ENCODE measurements around the gene GOLGA6L10. TPM values are rescaled to one million over a fixed set of nuclear protein-coding genes. Genes with fewer than 3 reads are reported as not detected.
"Not testable (repeated sequence)": the region's sequence is repeated elsewhere in the genome, so short reads cannot be mapped to it uniquely, and the experiment has no call there.

Gene GOLGA6L10
- total and polyA plus RNA-seq, 7 experiments from 2014 or later, result 0.04 to 3.8 (median 1.0) TPM

DNA sequence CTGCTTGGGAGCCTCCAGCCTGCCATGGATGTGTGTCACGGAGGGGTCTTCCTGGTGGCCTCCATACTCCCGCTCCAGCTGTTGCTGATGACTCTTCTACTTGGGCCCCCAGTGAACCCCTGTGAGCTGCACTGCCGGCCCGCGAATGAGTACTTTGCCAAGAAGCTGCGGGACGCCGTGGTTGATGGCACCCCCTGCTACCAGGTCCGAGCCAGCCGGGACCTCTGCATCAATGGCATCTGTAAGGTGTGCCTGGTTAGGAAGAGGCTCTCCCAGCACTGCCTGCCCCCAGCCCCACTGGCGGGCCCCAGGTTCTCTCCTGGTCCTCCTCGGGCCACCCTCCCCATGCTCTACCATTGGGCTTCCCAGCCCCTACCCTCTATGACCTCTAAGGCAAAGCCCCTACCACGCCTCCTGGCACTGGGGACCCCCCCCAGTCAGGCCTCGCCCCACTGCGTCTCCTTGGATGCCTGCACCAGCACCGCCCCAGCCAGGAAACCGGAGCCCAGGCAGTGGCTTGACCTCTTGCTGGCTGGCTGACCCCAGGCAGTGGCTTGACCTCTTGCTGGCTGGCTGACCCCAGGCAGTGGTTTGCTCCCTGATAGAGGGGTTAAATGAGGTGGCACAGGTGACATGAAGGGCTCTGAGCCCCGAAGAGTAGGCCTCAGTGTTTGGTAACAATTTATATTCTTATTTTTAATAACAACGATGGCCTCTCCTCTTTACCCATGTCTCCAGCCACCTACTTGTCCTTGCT lies 29.6 kb downstream of the GOLGA6L10 start:
- H3K4me3 ChIP-seq (ENCODE audit: low read length); H3K27me3 ChIP-seq (ENCODE audit: control insufficient read depth in 2 of 2, insufficient read depth in 2 of 2, low read length in 2 of 2); H3K4me1 Mint-ChIP-seq; H3K27ac Mint-ChIP-seq; DNase-seq; H3K4me3 Mint-ChIP-seq; CTCF ChIA-PET; H3K9me3 ChIP-seq (ENCODE audit: control insufficient read depth in 2 of 3, low read length in 3 of 3); ATAC-seq; H3K4me1 ChIP-seq (ENCODE audit: control insufficient read depth in 2 of 2, insufficient read depth in 2 of 2, low read length in 2 of 2); H3K27me3 Mint-ChIP-seq; intact Hi-C loops (cut with micrococcal nuclease); H3K27ac ChIP-seq (ENCODE audit: low read depth, low read length); POLR2A ChIA-PET; H3K36me3 Mint-ChIP-seq; H3K9me3 Mint-ChIP-seq; H3K36me3 ChIP-seq (ENCODE audit: control insufficient read depth in 2 of 3, insufficient read depth in 3 of 3, low read length in 3 of 3): not testable (repeated sequence)

DNA sequence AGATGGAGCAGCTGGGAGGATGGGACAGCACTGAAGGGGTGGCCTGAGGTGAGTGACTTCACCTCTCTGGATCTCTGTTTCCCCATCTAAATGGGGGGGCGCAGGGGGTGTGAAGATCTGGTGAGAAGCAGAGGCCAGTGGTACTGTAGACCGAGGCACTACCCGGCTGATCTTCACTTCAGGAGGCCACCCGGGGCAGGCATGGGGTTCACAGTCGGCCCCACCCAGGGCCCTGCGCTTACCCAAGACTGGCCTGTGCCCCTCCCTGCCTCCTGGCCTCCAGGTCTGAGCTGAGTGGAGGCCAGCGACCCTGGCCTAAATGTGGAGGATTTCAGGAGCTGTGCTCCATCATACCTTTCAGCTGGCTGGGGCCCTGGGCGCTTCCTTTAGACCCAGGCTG lies 31.0 kb downstream of the GOLGA6L10 start:
- peak; percentile 22 for ATAC-seq
- H3K27me3 Mint-ChIP-seq; H3K4me1 Mint-ChIP-seq; POLR2A ChIA-PET; H3K4me3 ChIP-seq (ENCODE audit: low read length); H3K27ac Mint-ChIP-seq; DNase-seq; H3K27ac ChIP-seq (ENCODE audit: low read depth, low read length); H3K4me3 Mint-ChIP-seq; intact Hi-C loops (cut with micrococcal nuclease); H3K9me3 Mint-ChIP-seq; H3K9me3 ChIP-seq (ENCODE audit: control insufficient read depth in 2 of 3, low read length in 3 of 3); H3K36me3 ChIP-seq (ENCODE audit: control insufficient read depth in 2 of 3, insufficient read depth in 3 of 3, low read length in 3 of 3); H3K4me1 ChIP-seq (ENCODE audit: control insufficient read depth in 2 of 2, insufficient read depth in 2 of 2, low read length in 2 of 2); H3K36me3 Mint-ChIP-seq; CTCF ChIA-PET; H3K27me3 ChIP-seq (ENCODE audit: control insufficient read depth in 2 of 2, insufficient read depth in 2 of 2, low read length in 2 of 2): not testable (repeated sequence)

DNA sequence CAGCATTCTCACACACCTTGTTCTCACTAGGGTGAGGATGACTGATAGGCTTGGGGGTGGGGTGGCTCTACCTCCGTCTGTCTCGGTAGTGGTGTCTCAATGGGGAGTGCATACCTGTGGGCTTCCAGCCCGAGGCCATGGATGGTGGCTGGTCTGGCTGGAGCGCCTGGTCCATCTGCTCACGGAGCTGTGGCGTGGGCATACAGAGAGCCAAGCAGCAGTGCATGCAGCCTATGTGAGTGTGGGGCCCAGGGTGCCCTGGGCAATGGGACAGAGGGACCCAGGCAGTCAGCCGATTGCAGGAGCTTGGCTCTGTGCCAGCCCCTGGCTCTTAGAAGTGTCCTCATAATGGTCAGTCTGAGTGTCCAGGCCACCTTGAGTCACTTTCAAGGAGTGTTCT lies 31.8 kb downstream of the GOLGA6L10 start:
- intact Hi-C loops (cut with micrococcal nuclease); H3K9me3 Mint-ChIP-seq; DNase-seq; H3K36me3 ChIP-seq (ENCODE audit: control insufficient read depth in 2 of 3, insufficient read depth in 3 of 3, low read length in 3 of 3); H3K27ac ChIP-seq (ENCODE audit: low read depth, low read length); H3K4me1 ChIP-seq (ENCODE audit: control insufficient read depth in 2 of 2, insufficient read depth in 2 of 2, low read length in 2 of 2); H3K27ac Mint-ChIP-seq; H3K4me3 Mint-ChIP-seq; POLR2A ChIA-PET; CTCF ChIA-PET; H3K27me3 ChIP-seq (ENCODE audit: control insufficient read depth in 2 of 2, insufficient read depth in 2 of 2, low read length in 2 of 2); H3K4me3 ChIP-seq (ENCODE audit: low read length); H3K27me3 Mint-ChIP-seq; ATAC-seq; H3K9me3 ChIP-seq (ENCODE audit: control insufficient read depth in 2 of 3, low read length in 3 of 3); H3K4me1 Mint-ChIP-seq; H3K36me3 Mint-ChIP-seq: not testable (repeated sequence)

DNA sequence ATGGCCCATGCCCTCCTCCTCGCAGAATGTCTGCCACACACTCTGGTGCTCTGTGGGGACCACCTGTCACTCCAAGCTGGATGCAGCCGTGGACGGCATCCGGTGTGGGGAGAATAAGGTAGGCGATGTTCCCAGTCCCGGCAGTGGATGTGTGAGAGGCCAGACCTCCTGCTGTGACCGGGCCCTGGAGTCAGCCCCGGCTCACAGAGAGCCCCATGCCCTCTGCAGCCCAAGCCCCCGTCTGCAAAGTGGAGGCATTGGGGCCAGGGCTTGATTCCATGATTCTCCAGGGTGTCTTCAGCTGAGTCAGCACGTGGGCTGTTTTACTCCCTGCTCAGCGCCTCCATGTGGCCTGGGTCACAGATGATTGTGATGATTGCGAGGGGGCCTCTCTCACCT lies 32.2 kb downstream of the GOLGA6L10 start:
- intact Hi-C loops (cut with micrococcal nuclease), result no loop called here
- Mint-ChIP-seq H3K27ac (no peak overlapping the region), H3K4me1 (peaks cover 0 to 2% (median 0%) of the 10 kb centered on the region in 7 donors), H3K9me3 (no peaks in the 10 kb centered on the region), H3K4me3 (no peak overlapping the region), H3K27me3 (no peaks in the 10 kb centered on the region), H3K36me3 (no peaks in the 10 kb centered on the region)
- no peaks in the 10 kb centered on the region for H3K27me3 ChIP-seq (ENCODE audit: control insufficient read depth in 2 of 2, insufficient read depth in 2 of 2, low read length in 2 of 2)
- ChIA-PET POLR2A (no interaction called here), CTCF (no interaction called here)
- H3K4me1 ChIP-seq (ENCODE audit: control insufficient read depth in 2 of 2, insufficient read depth in 2 of 2, low read length in 2 of 2), result no peaks in the 10 kb centered on the region
- ATAC-seq, result no peak
- no peak overlapping the region for H3K27ac ChIP-seq (ENCODE audit: low read depth, low read length)
- no peaks in the 10 kb centered on the region for H3K9me3 ChIP-seq (ENCODE audit: control insufficient read depth in 2 of 3, low read length in 3 of 3)
- no peaks in the 10 kb centered on the region for H3K36me3 ChIP-seq (ENCODE audit: control insufficient read depth in 2 of 3, insufficient read depth in 3 of 3, low read length in 3 of 3)
- H3K4me3 ChIP-seq (ENCODE audit: low read length), result no peak overlapping the region
- no peak for DNase-seq

DNA sequence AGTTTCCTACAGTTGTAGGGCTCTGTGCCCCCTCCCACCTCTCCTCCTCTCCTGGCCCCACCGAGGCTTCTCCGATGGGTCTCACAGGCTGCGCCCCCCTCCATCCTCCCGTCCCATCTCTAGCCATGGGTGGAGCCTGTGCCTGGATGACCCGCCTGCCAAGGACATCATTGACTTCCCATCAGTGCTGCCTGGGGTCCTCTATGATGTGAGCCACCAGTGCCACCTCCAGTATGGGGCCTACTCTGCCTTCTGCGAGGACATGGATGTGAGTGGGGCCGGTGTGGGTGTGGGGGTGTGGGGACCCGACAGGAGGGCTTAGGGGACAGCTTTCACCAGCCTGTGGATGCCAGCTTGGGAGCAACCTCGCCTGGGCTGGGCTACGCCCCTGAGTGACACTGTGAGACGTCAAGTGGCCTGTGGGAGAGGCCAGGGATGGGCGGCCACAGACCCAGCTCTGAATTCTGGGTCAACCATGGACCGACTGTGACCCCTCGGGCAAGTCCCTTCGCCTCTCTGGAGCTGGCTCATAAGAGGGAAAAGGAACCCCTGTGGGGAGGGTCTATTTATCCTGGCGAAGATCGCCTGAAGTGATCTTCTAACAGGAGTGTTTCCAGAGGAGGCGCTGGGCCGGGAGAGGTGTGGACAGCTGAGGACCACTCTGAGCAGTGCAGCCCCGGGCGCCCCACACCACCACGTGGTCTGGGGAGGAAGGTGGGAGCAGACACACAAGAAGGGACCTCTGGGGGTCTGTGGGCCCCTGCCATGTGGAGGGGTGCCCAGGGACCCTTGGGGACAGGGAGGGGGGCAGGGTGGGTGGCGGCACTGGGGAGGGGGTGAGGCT lies 32.8 kb downstream of the GOLGA6L10 start:
- H3K4me3 ChIP-seq (ENCODE audit: low read length); H3K4me1 Mint-ChIP-seq; POLR2A ChIA-PET; H3K4me3 Mint-ChIP-seq; DNase-seq; H3K36me3 Mint-ChIP-seq; H3K9me3 Mint-ChIP-seq; H3K36me3 ChIP-seq (ENCODE audit: control insufficient read depth in 2 of 3, insufficient read depth in 3 of 3, low read length in 3 of 3); intact Hi-C loops (cut with micrococcal nuclease); H3K27me3 Mint-ChIP-seq; H3K27me3 ChIP-seq (ENCODE audit: control insufficient read depth in 2 of 2, insufficient read depth in 2 of 2, low read length in 2 of 2); H3K4me1 ChIP-seq (ENCODE audit: control insufficient read depth in 2 of 2, insufficient read depth in 2 of 2, low read length in 2 of 2); H3K27ac ChIP-seq (ENCODE audit: low read depth, low read length); ATAC-seq; CTCF ChIA-PET; H3K9me3 ChIP-seq (ENCODE audit: control insufficient read depth in 2 of 3, low read length in 3 of 3): not testable (repeated sequence)
- H3K27ac Mint-ChIP-seq, result peak overlapping the region in 1 of 9 donors; percentile 25

DNA sequence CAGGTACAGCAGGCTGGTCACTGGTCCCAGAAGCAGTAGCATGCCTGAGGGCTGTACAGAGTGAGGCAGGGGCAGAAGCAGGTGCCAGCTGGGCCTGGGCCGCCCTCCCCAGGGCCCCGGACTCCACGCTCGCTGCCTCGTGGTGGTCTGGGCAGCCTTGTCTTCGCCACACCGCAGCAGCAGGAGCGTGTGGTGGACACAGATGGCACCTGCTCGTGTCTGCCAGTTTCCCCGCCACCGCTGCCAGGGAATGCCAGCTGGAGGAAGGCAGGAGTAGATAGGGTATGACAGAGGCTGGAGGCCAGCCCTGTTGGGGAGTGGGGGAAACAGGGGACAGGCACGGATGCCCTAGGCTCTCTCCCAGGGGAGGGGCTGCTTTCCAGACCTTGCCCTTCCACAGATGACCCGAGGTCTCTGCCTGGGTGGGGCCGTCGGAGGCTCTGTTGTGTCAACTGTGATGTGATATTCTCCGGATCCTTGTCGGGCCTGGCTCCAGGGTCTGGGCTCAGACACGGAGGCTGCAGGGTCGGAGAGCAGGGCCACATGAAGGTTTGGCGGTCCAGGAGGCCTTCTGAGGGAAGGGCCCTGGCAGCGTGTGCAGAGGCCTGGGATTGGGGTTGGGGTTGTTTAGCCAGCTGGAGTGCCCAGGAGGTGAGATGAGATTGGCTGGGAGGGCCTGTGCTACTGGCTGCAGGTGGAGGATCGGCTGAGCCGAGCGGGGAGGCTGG lies 33.6 kb downstream of the GOLGA6L10 start:
- no peaks in the 10 kb centered on the region for H3K9me3 ChIP-seq (ENCODE audit: control insufficient read depth in 2 of 3, low read length in 3 of 3)

More for the DNA sequence above, 33.6 kb downstream of the GOLGA6L10 start:
- Histone ChIP-seq H3K27ac (ENCODE audit: low read depth, low read length) (no peak overlapping the region), H3K4me3 (ENCODE audit: low read length) (no peak overlapping the region), H3K36me3 (ENCODE audit: control insufficient read depth in 2 of 3, insufficient read depth in 3 of 3, low read length in 3 of 3) (no peaks in the 10 kb centered on the region), H3K4me1 (ENCODE audit: control insufficient read depth in 2 of 2, insufficient read depth in 2 of 2, low read length in 2 of 2) (no peaks in the 10 kb centered on the region), H3K27me3 (ENCODE audit: control insufficient read depth in 2 of 2, insufficient read depth in 2 of 2, low read length in 2 of 2) (no peaks in the 10 kb centered on the region)
- intact Hi-C loops (cut with micrococcal nuclease), result no loop called here
- DNase-seq (no peak), ATAC-seq (no peak)
- H3K4me1 Mint-ChIP-seq, result peaks cover 0 to 2% (median 0%) of the 10 kb centered on the region in 7 donors
- H3K27ac Mint-ChIP-seq, result peak overlapping the region in 1 of 9 donors; percentile 62
- H3K27me3 Mint-ChIP-seq, result peaks cover 0 to 6% (median 0%) of the 10 kb centered on the region in 5 donors
- peaks cover 0 to 8% (median 3%) of the 10 kb centered on the region in 5 donors for H3K36me3 Mint-ChIP-seq
- POLR2A ChIA-PET, result interaction anchor here (1.2 kb wide), 1 partner anchor 17 kb away, joined by 3 read pairs; no protein-coding TSS in a partner anchor
- CTCF ChIA-PET, result no interaction called here
- H3K9me3 Mint-ChIP-seq, result peaks cover 0 to 7% (median under 1%) of the 10 kb centered on the region in 11 donors
- no peak overlapping the region for H3K4me3 Mint-ChIP-seq

Data from naive thymus-derived CD4-positive, alpha-beta T cell (primary cell).